ENCODE data around the gene ABR.

The ABR gene

DNA sequence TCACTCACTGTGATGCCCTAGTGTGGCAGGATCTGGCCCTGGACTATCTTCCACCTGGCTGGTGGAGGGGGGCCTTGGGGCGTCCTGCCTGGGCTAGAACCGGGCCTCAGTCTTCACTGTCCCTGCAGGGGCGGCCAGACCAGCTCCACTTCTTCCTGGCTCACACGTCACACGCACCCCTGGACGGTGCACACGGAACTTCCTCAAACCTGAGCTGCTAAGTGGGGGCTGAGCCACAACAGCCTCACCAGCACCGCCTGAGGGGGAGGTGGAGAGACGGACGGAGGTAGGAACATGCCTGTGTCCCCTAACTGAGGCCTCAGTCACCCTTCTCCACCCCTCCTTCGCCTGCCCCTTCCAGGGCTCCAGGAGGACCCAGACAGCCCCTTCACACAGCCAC lies 146.3 kb downstream of the ABR start:
- TF ChIP-seq, protein P1, sequence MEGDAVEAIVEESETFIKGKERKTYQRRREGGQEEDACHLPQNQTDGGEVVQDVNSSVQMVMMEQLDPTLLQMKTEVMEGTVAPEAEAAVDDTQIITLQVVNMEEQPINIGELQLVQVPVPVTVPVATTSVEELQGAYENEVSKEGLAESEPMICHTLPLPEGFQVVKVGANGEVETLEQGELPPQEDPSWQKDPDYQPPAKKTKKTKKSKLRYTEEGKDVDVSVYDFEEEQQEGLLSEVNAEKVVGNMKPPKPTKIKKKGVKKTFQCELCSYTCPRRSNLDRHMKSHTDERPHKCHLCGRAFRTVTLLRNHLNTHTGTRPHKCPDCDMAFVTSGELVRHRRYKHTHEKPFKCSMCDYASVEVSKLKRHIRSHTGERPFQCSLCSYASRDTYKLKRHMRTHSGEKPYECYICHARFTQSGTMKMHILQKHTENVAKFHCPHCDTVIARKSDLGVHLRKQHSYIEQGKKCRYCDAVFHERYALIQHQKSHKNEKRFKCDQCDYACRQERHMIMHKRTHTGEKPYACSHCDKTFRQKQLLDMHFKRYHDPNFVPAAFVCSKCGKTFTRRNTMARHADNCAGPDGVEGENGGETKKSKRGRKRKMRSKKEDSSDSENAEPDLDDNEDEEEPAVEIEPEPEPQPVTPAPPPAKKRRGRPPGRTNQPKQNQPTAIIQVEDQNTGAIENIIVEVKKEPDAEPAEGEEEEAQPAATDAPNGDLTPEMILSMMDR (IDR thresholded peaks at IDR 0.05; ENCODE audit: low read depth, low read length, missing control alignments): no peak
- no peak for DNase-seq (ENCODE audit: low read depth)
- in situ Hi-C loops (cut with HindIII; ENCODE audit: low sequenced_read_pairs): no loop called here
- H3K4me3 ChIP-seq (ENCODE audit: low read depth, low read length): no peak overlapping the region

- no peak overlapping the region for H3K4me3 ChIP-seq (ENCODE audit: low read depth, low read length)
- in situ Hi-C loops (cut with HindIII; ENCODE audit: low sequenced_read_pairs): no loop called here
- DNase-seq (ENCODE audit: low read depth): no peak
- TF ChIP-seq, protein P1 (IDR thresholded peaks at IDR 0.05; ENCODE audit: low read depth, low read length, missing control alignments): no peak
Observed at GRCh38 chr17:1032391-1032790, 147.4 kb downstream of the ABR start.

DNA sequence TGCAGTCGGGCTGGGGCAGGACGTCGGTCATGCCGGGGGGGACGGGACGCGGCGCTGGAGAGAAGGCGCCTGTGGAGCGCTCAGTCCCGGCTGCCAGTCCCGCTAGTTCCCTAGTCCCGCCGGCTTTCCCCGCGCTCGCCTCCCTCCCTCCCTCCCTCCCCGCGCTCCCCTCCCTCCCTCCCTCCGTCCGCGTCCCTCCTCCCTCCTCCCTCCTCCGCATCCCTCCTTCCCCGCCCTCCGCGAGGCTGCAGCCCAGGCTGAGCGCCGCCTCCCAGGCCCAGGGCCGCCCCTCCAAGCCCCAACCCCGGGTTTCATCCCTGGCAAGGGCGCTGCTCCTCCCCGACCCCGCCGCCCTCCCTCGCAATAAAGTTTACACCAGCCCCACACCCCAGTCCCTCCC lies 148.1 kb downstream of the ABR start:
- no peak for DNase-seq (ENCODE audit: low read depth)

GRCh38 chr17:1030684-1031532 lies 148.9 kb downstream of the ABR start:
- no peak for DNase-seq (ENCODE audit: low read depth)
- in situ Hi-C loops (cut with HindIII; ENCODE audit: low sequenced_read_pairs): no loop called here
- H3K4me3 ChIP-seq (ENCODE audit: low read depth, low read length): no peak overlapping the region
- TF ChIP-seq, protein P1 (IDR thresholded peaks at IDR 0.05; ENCODE audit: low read depth, low read length, missing control alignments): no peak

More for the DNA sequence above, 148.1 kb downstream of the ABR start:
- in situ Hi-C loops (cut with HindIII; ENCODE audit: low sequenced_read_pairs): no loop called here
- TF ChIP-seq, protein P1 (IDR thresholded peaks at IDR 0.05; ENCODE audit: low read depth, low read length, missing control alignments): no peak
- H3K4me3 ChIP-seq (ENCODE audit: low read depth, low read length): no peak overlapping the region

- TF ChIP-seq, protein P1 (IDR thresholded peaks at IDR 0.05; ENCODE audit: low read depth, low read length, missing control alignments): no peak
- H3K4me3 ChIP-seq (ENCODE audit: low read depth, low read length): no peak overlapping the region
- DNase-seq (ENCODE audit: low read depth): no peak
- in situ Hi-C loops (cut with HindIII; ENCODE audit: low sequenced_read_pairs): loop anchor here (5.0 kb wide), 1 partner anchor 52 kb away; no protein-coding TSS in a partner anchor
Observed at GRCh38 chr17:1029922-1030644, 149.7 kb downstream of the ABR start.

DNA sequence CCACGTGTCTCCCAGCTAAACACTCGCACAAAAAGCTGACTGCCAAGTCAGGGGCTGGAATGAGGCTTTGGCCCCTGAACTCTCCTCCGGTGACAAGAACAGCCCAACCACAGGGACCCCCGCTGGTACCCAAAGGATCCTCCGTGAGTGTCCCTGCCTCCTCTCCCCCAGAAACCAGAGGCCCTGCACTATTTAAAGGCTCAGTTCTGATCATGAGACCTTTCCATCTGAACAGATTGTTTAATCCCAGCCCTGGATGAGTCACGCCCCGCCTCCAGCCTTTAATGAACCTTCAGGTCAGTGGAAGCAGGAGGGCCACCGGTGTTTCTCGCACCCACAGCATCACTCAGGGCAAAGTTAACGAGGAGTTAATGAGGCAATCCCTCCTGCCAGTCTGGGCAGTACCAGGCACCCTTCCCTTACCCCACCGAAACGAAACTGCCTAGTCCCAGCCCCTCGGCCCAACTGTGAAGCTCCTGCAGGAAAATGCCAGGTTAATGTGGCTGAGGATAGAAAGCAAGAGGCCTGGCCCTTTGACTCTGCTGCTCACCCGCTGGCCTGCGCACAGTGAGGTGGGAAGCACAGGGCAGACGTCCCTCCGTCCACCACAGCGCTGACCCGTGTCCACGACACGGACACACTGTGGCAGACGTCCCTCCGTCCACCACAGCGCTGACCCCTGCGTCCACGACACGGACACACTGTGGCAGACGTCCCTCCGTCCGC lies 150.4 kb downstream of the ABR start:
- no peak for DNase-seq (ENCODE audit: low read depth)
- TF ChIP-seq, protein P1 (IDR thresholded peaks at IDR 0.05; ENCODE audit: low read depth, low read length, missing control alignments): no peak
- H3K4me3 ChIP-seq (ENCODE audit: low read depth, low read length): no peak overlapping the region
- in situ Hi-C loops (cut with HindIII; ENCODE audit: low sequenced_read_pairs): loop anchor here (5.0 kb wide), 1 partner anchor 53 kb away; no protein-coding TSS in a partner anchor
